GM12872 (cell line): Measurements from ENCODE around the gene AP2B1.

Experiments used
- TF ChIP-seq, protein P1 (sequence below): IDR thresholded peaks from 3 replicates; pipeline ENCODE4 v1.5.1; 2011; ENCODE audit warnings: low read depth, mild to moderate bottlenecking, low read length, moderate library complexity; ENCODE audit not compliant: insufficient read depth

The AP2B1 gene

DNA sequence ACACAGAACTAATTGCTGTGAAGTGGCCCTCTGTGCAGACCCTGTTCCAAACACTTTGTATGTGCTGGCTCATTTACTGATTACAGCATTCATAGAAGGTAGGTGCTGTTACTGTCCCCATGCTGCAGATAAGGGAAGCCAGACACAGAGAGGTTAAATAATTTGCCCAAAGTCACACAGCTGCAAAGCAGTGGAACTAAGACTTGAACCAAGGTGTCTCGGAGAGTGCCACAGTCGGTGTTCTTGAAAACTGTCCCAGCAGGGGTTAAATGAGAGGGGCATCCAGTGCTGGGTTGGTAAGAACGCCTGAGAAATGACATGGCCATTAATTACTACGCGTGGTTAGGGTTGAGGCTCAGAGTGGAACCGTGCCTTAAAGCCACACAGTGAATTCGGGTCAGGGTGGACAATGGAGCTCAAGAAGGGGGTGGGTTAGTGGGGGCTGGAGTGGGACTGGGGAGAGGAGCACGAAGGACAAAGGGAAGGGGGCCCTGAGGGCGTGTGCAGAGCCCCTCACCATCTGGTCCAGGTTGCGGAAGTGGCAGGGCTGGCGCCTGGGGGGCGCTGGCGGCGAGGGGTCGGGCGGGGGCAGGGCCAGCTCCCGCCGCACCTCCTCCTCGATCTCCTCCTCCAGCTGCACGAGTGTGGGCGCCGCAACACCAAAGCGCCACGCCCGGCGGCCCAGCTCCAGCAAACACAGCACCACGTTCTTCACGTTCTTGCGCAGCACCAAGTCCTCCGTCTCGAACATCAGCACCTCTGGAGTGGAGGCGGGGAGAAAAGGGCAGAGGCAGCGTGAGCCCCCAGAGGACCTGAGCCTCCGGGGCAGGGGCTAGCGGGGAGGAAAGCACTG, 162.7 kb downstream of the AP2B1 start:
- TF ChIP-seq, protein P1, sequence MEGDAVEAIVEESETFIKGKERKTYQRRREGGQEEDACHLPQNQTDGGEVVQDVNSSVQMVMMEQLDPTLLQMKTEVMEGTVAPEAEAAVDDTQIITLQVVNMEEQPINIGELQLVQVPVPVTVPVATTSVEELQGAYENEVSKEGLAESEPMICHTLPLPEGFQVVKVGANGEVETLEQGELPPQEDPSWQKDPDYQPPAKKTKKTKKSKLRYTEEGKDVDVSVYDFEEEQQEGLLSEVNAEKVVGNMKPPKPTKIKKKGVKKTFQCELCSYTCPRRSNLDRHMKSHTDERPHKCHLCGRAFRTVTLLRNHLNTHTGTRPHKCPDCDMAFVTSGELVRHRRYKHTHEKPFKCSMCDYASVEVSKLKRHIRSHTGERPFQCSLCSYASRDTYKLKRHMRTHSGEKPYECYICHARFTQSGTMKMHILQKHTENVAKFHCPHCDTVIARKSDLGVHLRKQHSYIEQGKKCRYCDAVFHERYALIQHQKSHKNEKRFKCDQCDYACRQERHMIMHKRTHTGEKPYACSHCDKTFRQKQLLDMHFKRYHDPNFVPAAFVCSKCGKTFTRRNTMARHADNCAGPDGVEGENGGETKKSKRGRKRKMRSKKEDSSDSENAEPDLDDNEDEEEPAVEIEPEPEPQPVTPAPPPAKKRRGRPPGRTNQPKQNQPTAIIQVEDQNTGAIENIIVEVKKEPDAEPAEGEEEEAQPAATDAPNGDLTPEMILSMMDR, result no peak

DNA sequence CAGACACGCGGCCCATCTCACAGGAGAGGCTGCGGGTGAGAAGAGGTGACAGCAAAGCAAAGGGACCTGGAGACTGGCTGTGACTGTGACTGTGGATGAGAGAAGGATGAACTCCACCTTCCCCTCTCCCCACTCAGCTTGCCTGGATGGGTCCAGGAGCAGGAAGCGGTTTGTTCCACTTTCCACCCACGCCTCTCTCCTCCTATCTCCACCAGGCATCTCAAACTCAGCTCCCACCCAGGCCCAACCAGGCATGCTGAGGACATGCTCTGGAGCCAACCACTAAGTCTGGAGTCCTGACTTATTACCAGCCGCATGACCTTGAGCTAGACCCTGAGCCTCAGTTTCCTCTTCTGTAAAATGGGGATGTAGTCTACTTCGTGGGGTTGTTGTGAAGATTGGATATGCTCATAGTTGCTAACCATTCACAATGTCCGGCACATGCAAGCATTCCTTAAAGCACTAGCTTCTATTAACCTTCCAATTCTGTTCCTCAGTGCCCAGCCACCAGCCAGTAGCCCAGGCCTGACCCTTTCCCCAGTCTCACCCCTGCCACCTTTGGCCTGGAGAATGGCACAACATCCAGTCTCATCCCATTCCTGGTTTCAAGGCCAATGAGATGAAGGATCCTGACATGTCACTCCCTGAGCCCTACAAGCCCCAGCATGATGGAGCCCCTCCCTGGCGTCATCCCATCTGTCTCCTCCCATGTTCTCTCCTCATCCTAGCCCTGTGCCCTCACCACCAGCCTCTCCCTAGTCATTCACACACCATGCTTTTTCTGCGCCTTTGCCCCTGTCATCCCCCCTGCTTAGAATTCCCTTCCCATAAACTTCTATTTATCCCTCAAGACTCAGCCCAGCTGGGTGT, 163.6 kb downstream of the AP2B1 start:
- TF ChIP-seq, protein P1, result no peak

DNA sequence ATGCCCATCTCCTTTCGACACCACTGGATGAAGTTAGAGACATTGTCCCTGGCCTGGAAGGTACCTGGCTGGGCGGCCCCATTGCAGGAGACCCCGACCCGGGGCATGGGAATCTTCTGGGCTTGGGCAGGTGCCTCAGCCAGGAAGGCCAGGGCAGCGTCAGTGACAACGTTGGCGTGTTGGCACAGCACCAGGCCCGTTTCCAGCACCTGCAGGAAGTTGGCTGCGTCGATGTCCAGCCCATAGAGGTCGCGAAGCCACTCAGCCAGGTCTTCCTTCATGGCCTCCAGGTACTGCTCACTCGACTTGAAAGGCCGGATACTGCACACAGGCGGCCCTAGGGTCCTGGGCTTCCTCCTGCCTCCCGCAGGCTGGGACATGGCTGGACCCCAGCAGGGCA, 165.3 kb downstream of the AP2B1 start:
- TF ChIP-seq, protein P1, result no peak

DNA sequence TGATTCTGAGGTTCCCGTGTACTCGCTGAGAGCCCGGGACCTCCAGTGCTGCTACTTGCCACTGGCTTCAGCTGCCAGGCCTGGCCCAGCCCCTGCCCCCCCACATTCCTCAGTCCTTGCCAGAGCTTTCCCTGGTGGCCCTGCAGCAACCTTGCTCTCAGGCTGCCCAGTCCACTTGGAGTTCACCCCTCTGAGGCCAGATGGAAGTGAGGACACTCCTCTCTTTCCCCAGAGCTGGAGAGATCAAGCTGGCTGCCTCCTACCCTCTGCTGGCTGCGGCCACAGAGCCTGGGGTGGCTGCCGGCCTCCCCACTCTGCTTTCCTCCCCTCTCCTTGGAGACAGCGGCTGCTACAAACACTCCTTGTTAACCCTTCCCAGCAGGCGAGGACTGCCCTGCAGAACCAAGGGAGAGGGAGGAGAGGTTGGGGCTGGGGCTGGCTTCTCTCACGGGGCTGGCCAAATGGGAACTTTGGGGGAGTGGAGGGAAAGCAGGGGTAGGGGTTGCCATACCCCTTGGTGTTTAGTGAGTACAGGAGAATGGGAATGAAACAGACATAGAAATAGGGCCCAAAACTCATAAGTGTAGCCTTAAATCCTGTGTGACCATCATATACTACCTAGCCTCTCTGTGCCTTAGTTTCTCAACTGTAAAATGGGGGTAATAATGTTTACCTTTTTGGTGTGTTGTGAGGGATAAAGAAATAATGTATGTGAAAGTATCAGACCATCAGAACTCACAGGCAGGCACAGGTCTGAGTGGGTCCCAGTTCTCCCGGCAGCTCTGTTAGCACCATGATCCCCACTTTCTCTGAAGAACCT, 166.0 kb downstream of the AP2B1 start, which contains the start of gene GAS2L2:
TSS of gene GAS2L2 (minus strand) at position 295 of the 820 bp plus-strand sequence. CDS start 389 bp downstream, outside the sequence.
- TF ChIP-seq, protein P1, result no peak

DNA sequence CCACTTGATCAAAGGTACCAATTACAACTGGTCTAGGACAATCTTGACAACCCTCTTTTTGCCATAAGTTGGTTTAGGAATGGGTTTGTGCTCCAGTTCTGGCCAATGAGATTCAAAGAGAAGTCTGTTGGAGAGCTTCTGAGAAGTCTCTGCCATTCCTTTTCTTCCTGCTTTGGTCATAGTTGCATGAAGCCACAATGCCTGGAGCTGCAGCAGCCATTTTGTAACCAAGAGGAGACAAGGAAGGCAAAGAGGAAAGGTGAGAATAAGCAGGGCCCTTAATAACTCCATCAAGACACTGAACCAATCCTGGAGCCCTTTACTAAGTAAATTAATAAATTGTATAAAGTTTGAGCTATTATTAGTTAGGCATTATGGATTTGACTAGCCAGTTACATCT, 170.1 kb downstream of the AP2B1 start:
- TF ChIP-seq, protein P1, result no peak

DNA sequence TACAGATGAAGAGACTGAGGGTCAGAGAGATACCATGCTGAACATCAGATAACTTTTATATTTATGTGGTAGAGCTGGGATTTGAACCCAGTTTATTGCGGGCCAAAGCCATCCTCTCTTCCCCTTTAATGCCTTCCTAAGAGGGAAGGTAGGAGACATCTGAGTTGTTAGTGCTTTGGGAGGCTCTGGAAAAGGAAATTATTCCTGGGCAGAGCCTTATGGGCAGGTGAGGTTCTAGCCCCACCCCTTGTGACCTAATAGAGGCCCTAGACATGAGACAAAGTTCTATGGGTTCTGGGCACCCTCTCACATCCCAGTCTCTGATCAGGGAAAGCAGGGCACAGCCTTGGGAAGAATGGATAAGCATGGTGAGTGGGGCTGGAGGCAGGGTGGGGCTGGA, 173.5 kb downstream of the AP2B1 start, which contains the start of gene C17orf50:
TSS of gene C17orf50 (plus strand) at position 301 of the 400 bp plus-strand sequence. CDS start at position 356, 55 bp downstream.
- TF ChIP-seq, protein P1, result no peak
